Loucy (cell line): ENCODE measurements around the gene DUSP14.

Source experiments
- H2AFZ ChIP-seq: fragments of 200-600 bp; sonication (generic); 2 replicates; pipeline ENCODE4 v1.6.0; 2016; ENCODE audit warnings: antibody characterized with exemption, mild to moderate bottlenecking, low read length, moderate library complexity
- H3F3A ChIP-seq: fragments of 200-600 bp; 2 replicates; pipeline ENCODE4 v1.6.0; 2016; ENCODE audit warnings: antibody characterized with exemption, low read depth, mild to moderate bottlenecking
- H3K27me3 ChIP-seq: fragments of 200-600 bp; sonication (generic); 2 replicates; pipeline ENCODE4 v1.6.1; 2014; ENCODE audit warnings: low read length, mild to moderate bottlenecking; ENCODE audit not compliant: insufficient read depth, poor library complexity, severe bottlenecking
- H3K36me3 ChIP-seq: fragments of 200-600 bp; sonication (generic); 2 replicates; pipeline ENCODE4 v1.6.1; 2016; ENCODE audit warnings: low read length; ENCODE audit not compliant: insufficient read depth
- H3K4me1 ChIP-seq: fragments of 200-600 bp; sonication (generic); 2 replicates; pipeline ENCODE4 v1.5.1; 2014; ENCODE audit warnings: low read length, mild to moderate bottlenecking; ENCODE audit not compliant: insufficient read depth, poor library complexity, severe bottlenecking
- H3K4me2 ChIP-seq: fragments of 200-600 bp; sonication (generic); 2 replicates; pipeline ENCODE4 v1.6.0; 2014; ENCODE audit warnings: antibody characterized with exemption, low read length, low read depth, mild to moderate bottlenecking; ENCODE audit not compliant: poor library complexity, severe bottlenecking
- H3K4me3 ChIP-seq: fragments of 200-600 bp; sonication (generic); 2 replicates; pipeline ENCODE4 v1.5.1; 2014; ENCODE audit warnings: low read length, mild to moderate bottlenecking, mixed read lengths; ENCODE audit not compliant: poor library complexity, severe bottlenecking
- H3K79me2 ChIP-seq: fragments of 200-600 bp; sonication (generic); 2 replicates; pipeline ENCODE4 v1.6.1; 2014; ENCODE audit warnings: low read length; ENCODE audit not compliant: insufficient read depth
- H3K9ac ChIP-seq: fragments of 200-600 bp; sonication (generic); 2 replicates; pipeline ENCODE4 v1.6.0; 2014; ENCODE audit warnings: mild to moderate bottlenecking, low read depth, low read length, moderate library complexity; ENCODE audit not compliant: poor library complexity, severe bottlenecking
- H3K9me2 ChIP-seq: fragments of 200-600 bp; sonication (generic); replicated peaks from 2 replicates; pipeline ENCODE4 v1.6.1; 2016; ENCODE audit warnings: low read depth, low read length, mixed read lengths
- H3K9me3 ChIP-seq: fragments of 200-600 bp; sonication (generic); 2 replicates; pipeline ENCODE4 v1.6.1; 2014; ENCODE audit warnings: mild to moderate bottlenecking, antibody characterized with exemption, low read length, low read depth; ENCODE audit not compliant: insufficient read depth
- H4K20me1 ChIP-seq: fragments of 200-600 bp; sonication (generic); 2 replicates; pipeline ENCODE4 v1.6.0; 2014; ENCODE audit warnings: antibody characterized with exemption, low read length, mild to moderate bottlenecking; ENCODE audit not compliant: insufficient read depth, poor library complexity, severe bottlenecking
- EZH2phosphoT487 ChIP-seq: fragments of 200-600 bp; IDR thresholded peaks from 2 replicates; pipeline ENCODE4 v1.6.1; 2018; ENCODE audit warnings: antibody characterized with exemption, mild to moderate bottlenecking, moderate library complexity, borderline replicate concordance
- TF ChIP-seq, protein P1 (sequence below): fragments of 200-600 bp; sonication (generic); conservative IDR thresholded peaks from 2 replicates; pipeline ENCODE4 v1.5.1; 2014; ENCODE audit warnings: mild to moderate bottlenecking, antibody characterized with exemption, low read length

Gene DUSP14

DNA sequence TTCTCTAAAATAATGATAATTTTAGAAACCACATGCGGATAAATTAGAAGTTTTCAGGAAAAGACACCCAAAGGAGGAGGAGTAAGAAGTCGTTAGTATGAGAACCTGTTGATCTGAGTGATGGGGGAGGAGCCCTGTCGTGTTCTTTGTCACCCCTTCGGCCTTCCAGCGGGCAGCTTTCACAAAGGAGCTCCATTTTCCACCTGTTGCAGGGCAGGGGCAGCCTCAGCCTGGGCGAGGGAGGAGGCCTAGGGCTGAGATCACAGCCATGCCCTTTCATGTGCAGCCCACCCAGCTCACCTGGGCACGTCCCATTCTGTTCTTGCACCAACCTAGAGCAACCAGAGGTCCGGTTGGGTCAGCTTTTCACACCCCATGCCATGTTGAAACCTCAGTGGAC is 5.3 kb downstream of the DUSP14 start:
- Histone ChIP-seq H3K27me3 (no peaks in the 10 kb centered on the region), H3K36me3 (no peaks in the 10 kb centered on the region), H3K79me2 (peaks cover 79% of the 10 kb centered on the region), H3F3A (no peaks in the 10 kb centered on the region), H3K9ac (no peak overlapping the region), H3K4me1 (peaks cover 22% of the 10 kb centered on the region), H3K4me3 (no peak overlapping the region), H2AFZ (no peak overlapping the region), H3K4me2 (no peak overlapping the region), H3K9me3 (no peaks in the 10 kb centered on the region), H4K20me1 (peaks cover 21% of the 10 kb centered on the region), H3K9me2 (no peaks in the 10 kb centered on the region)
- TF ChIP-seq, protein P1, sequence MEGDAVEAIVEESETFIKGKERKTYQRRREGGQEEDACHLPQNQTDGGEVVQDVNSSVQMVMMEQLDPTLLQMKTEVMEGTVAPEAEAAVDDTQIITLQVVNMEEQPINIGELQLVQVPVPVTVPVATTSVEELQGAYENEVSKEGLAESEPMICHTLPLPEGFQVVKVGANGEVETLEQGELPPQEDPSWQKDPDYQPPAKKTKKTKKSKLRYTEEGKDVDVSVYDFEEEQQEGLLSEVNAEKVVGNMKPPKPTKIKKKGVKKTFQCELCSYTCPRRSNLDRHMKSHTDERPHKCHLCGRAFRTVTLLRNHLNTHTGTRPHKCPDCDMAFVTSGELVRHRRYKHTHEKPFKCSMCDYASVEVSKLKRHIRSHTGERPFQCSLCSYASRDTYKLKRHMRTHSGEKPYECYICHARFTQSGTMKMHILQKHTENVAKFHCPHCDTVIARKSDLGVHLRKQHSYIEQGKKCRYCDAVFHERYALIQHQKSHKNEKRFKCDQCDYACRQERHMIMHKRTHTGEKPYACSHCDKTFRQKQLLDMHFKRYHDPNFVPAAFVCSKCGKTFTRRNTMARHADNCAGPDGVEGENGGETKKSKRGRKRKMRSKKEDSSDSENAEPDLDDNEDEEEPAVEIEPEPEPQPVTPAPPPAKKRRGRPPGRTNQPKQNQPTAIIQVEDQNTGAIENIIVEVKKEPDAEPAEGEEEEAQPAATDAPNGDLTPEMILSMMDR = no peak
- TF ChIP-seq EZH2phosphoT487 = no peak

DNA sequence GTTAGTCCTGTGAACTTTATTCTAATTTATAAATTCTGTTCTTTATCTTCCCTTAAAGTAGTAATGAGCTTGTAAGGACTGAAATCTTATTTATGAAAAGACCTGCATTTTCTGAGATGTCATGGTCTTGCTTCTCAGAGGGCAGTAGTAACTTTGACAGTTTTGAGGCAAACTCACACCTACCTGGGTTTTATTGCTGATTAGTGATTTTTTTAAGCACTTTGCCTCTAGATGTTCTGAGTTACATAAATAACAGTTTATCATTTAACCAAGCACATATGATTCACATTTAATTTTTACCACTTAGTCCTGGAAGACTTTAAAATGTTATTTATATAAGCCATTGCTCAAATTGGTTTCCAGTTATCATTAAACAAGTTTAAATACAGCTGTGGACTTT is 10.7 kb downstream of the DUSP14 start:
- H3K27me3 ChIP-seq = no peaks in the 10 kb centered on the region
- peaks cover 72% of the 10 kb centered on the region for H3K79me2 ChIP-seq
- no peaks in the 10 kb centered on the region for H3K9me3 ChIP-seq
- no peak overlapping the region for H2AFZ ChIP-seq
- TF ChIP-seq, protein P1 = no peak
- no peak for TF ChIP-seq EZH2phosphoT487
- no peaks in the 10 kb centered on the region for H3K36me3 ChIP-seq
- H3K4me2 ChIP-seq = no peak overlapping the region
- no peaks in the 10 kb centered on the region for H4K20me1 ChIP-seq
- H3F3A ChIP-seq = no peaks in the 10 kb centered on the region
- H3K9me2 ChIP-seq = no peaks in the 10 kb centered on the region
- no peak overlapping the region for H3K9ac ChIP-seq
- no peaks in the 10 kb centered on the region for H3K4me1 ChIP-seq
- H3K4me3 ChIP-seq = no peak overlapping the region

DNA sequence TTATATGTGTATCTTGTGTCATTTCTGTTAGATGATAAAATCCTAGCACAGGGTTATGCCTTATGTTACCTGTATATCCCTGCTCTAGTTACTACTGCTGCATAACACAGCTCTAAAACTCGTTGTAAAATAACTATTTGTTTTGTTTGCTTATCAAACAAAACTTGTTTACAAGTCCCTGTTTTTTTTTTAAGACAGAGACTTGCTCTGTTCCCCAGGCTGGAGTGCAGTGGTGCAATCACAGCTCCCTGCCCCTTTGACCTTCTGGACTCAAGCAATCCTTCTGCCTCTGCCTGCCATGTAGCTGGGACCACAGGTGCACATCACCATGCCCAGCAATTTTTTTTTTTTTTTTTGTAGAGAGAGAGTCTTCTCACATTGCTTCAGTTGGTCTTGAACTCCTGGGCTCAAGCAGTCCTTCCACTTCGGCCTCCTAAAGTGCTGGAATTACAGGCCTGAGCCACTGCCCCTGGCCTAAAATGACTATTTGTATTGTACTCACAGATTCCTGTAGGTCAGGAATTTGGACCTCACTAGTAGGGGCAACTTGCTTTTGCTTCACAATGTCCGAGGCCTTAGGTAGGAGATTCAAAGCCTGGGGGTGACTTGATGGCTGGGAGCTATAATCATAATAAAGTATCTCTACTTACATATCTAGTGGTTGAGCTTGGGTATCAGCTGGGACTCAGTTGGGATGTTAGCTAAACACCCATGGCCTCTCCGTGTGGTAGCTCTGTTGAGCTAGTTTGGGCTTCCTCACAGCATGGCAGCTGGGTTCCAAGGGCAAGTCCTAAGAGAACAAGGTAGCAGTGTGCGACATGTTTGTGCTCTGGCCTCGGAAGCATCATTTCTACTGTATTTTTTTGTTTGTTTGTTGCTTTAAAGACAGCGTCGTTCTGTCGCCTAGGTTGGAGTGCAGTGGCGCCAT is 12.6 kb downstream of the DUSP14 start:
- no peaks in the 10 kb centered on the region for H4K20me1 ChIP-seq
- H3K4me3 ChIP-seq = no peak overlapping the region
- H3K9me2 ChIP-seq = no peaks in the 10 kb centered on the region
- no peaks in the 10 kb centered on the region for H3K27me3 ChIP-seq
- H3K36me3 ChIP-seq = no peaks in the 10 kb centered on the region
- H3K9me3 ChIP-seq = no peaks in the 10 kb centered on the region
- no peak overlapping the region for H3K4me2 ChIP-seq
- H3K9ac ChIP-seq = no peak overlapping the region
- H3K79me2 ChIP-seq = peaks cover 79% of the 10 kb centered on the region
- H3K4me1 ChIP-seq = no peaks in the 10 kb centered on the region
- no peaks in the 10 kb centered on the region for H3F3A ChIP-seq
- no peak overlapping the region for H2AFZ ChIP-seq
- TF ChIP-seq, protein P1 = no peak
- no peak for TF ChIP-seq EZH2phosphoT487
